DMS79 (cell line): ENCODE measurements around the gene CPEB1.
"Not testable (repeated sequence)": the region's sequence is repeated elsewhere in the genome, so short reads cannot be mapped to it uniquely, and the experiment has no call there.

Source experiments
- DNase-seq: peaks from one replicate; lab custom pipeline; 2025; lab: John Stamatoyannopoulos, UW

The CPEB1 gene

DNA sequence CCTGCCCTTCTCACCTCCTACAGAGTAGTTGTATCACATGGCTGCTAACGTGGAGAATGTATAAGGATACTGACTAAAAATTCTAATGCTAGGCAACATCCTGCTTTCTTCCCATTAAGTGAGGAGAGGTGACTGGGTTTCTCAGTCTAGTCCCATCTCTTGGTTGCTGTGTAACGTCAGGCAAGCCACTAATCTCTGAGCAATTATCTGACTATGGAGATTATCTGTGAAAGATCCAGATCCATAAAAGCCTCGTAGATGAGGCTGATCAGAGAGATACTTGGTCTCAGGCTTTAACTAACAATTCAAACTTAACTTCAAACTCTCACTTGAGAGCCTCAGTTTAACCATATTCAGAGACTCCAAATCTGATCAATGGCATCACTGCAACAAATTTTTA, 102.2 kb downstream of the CPEB1 start:
- DNase-seq, result no peak

DNA sequence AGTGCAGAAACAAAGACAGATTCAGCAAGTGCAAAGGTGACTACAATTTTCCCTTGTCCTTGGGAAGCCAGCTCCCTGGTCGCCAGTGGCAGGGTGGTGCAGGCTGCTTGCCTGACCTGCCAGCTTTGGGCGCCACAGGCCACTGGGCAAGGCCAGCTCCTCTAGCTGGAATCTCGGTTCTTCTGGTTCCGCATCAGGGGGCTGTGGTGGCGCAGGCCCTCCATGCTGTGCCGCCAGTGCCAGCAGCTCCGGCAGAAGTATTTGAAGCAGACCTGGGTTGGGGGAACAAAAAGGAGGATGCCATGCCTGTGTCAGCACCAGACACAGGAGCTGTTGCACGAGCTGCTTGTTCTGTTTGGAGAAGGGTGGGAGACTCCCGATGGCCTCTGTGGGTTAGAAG, 102.7 kb downstream of the CPEB1 start:
- no peak for DNase-seq

DNA sequence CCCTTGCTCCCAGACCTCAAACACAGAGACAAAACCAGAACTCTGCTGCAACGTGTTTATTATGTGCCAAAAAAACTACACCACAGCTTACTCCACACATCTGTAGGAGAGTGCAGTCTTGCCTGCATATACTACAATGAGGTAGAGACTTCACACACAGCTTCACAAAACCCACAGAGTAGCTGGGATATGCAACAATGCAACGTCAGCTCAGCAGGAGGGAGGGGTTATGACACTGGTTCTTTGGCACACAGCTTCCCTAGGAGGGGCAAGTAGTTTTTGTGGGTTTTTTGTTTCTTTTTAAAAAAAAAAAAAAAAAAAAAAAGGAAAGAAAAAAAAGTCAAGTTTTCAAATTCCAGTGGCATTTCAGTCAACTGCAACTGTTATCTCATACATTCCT, 104.0 kb downstream of the CPEB1 start:
- DNase-seq, result no peak

DNA sequence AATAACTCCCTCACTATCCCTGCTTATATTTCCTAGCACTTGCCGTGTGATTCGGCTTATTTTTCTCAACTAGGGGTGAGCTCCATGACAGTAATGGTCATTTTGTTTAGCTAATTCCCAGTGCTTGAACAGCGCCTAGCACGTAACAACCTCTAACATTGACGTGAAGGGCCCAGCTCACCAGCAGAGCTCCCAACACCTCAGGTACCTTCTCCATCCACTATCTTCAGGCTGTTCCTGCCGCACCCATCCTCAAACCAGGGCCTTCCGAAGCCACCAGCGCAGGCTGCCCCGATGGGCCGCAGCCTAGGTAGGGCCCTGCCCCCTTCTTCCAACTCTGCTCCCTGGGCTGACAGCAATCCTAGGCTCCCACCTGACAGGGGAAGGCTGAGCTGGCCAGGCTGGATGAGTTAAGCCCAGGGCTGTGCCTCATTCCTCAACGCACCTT, 106.2 kb downstream of the CPEB1 start:
- no peak for DNase-seq

DNA sequence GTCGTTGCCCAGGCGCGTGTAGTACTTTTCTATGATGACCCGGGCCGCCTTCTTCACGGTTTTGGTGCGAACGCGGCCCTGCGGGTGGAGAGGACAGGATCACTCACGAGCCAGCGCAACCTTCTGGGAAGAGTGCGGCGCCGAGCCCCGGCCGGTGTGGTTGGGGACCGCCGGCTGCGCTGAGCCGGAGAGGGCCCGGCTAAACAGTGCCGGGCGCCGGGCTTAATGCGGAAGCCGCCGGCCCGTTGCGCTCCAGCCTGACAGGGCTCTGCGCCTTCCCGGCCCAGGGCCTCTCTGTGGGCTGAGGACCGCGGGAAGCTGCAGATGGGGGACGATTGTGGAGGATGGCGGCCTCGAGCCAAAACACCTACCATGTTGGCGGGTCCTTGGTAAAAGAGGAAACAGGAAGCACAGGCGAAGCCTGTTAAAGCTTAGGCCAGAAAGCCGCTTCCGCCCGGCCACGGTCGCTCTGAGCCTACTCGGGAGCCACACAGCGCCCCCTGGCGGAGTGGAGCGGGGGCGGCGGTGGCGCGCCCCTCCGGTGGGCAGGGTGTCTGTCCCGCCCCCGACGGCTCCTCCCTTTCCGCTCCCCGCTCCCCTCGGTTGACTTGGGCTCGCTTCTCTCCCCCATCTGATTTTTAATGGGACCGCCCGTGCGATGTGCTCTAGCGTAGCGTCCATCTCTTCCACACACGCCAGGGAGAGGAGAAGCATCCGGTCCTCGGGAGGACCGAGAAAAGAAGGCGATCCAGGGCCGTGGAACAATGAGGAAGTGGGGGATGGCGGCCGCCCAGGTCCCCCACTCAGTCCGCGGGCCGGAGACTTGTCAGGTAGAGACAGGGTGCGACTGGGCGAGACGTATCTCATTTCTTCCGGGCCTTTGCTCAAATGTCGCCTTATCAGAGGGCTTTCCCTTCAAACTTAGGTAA, 106.8 kb downstream of the CPEB1 start, which contains the start of gene RPS17:
RPS17 (minus strand) TSS at position 403 of the 929 bp plus-strand sequence; CDS start at position 374, 29 bp downstream.
- DNase-seq, result no peak

DNA sequence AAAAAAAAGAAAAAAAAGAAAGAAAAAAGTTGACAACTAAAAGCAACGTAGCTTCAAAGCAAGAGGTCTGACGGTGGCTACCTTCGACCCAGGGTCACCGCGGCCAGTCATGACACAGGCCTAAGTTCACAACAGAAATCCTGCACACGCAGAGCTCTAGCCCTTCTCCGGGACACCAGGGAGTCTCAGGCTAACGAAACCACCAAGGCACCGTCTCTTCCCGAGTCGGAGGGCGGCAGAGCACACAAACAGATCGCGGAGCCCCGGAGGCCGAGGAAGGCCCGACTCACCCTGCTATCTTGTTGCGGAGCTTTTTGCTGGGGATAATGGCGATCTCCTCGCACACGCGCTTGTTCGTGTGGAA, 107.5 kb downstream of the CPEB1 start:
- no peak for DNase-seq

DNA sequence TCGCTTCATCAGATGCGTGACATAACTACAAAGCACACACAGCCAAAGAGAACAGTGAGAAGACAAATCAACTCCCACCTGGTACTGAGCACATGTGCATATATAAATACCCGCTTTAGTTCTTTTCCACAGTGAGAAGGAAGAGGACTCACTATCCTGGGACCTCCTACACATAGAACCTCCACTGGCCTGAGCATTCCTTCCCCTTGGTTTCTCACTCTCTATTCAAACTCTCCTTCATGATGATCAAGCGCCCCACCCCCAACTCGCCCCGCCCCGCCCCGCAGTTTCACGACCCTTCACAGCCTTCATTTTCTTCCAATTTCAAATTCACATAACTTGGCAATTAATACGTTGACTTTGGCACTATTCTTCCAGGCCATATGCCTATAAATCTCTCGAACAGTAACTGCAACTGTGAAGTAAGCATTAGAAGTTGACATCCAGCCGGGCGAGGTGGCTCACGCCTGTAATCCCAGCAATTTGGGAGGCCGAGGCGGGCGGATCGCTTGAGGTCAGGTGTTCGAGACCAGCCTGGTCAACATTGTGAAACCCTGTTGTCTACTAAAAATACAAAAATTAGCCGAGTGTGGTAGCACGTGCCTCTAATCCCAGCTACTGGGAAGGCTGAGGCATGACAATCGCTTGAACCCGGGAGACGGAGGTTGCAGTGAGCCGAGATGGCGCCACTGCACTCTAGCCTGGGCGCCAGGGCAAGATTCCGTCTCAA, 108.0 kb downstream of the CPEB1 start:
- DNase-seq, result no peak

DNA sequence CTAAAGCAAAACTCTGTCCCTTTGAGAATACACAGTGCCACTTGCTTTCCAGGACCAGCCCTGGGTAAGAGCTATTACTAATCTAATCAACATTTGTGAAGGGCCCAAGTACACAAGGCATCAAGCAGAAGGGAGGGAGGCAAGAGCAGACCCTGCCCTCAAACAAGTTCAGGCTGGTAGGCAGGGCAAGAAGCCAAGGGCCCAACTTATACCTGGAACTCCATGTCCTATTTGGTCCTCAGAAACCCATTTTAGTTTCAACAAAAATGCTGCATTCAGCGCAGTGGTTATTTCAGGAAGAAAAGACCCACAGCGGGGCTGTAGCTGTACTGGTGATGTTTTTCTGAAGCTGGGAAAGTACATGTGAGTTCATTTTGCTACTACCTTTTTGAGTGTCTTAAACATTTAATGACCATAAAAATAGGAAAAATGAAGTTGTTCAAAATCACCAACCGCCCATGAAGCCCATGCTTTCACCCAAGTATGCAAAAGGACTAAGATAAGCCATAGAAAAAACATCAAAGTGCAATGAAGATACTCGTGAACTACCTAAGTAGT, 109.7 kb downstream of the CPEB1 start:
- DNase-seq, result no peak

DNA sequence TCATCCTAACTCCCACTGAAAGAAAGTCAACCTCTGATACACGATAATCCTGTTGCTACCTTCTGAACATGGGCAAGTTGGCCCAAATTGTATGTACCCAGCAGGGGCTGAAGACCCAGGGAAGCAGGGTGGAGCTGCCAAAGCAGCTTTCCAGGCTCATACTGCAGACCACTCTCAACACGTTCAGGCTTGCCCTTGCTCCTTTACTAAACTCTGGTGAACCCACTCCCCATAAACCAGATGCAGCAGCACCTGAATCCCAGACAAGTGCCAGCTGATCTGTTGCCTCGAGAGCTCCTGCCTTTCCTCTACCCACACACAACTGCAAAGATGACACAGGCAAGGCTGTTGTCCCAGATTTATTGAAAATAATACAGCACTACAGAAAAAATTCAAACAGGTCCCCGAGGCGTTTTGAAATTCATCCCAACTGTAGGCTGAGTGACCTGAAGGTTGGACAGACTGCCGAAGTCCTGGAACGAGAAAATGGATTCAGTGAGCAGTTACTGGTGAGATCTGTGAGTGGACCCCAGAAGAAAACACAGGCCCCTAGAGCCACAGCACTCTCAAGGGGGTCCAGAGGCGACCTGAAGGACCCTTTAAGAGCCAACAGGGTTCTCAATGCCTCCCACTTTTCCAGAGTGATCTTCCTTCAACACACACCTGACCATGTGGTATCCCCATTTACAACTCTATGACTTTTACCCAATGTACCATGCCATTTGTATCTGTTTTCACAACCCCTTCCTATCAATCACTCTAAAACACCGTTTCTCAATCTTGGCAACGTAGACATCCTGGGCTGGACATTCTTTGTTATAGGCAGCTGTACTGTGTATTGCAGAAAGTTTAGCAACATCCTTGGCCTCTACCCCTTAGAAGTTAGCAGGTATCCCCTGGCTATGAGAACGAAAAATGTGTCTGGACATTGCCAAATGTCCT, 110.5 kb downstream of the CPEB1 start:
- no peak for DNase-seq

DNA sequence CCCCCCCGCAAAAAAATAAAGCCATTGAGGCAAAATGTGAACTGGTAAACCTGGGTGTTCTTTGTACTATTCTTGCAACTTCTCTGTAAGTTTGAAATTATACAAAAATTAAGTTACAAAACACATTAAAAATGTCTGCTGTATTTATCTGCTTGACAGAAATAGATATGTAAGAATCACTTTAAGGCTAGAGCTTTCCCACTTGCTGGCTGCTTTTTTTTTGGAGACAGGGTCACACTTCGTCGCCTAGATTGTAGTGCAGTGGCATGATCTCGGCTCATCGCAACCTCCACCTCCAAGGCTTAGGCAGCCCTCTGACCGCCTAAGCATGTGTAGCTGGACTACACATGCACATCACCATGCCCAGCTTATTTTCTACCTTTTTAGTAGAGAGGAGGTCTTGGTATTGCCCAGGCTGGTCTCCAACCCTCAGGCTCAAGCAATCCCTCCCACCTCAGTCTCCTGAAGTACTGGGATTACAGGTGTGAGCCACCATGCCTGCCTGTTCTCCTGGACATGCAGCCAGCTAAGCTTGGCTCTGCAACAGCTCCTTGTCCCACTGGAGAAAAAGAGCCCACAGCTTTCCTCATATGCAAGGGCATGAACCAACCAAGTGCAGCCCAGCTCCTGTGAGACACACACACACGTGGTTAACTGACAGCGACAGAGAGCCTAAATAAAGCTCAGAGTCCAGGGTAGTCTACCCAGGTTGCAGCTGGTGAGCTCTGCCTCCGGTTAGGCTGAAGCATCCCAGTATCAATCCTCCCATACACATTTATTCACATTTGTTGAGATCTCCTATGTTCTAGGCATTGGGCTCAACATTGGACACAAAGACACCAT, 111.4 kb downstream of the CPEB1 start:
- no peak for DNase-seq

DNA sequence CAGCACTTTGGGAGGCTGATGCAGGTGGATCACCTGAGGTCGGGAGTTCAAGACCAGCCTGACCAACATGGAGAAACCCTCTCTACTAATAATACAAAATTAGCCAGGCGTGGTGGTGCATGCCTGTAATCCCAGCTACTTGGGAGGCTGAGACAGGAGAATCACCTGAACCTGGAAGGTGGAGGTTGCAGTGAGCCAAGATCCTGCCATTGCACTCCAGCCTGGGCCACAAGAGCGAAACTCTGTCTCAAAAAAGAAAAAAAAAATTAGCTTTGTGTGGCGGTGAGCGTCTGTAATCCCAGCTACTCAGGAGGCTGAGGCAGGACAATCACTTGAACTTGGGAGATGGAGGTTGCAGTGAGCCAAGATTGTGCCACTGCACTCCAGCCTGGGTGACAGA, 112.0 kb downstream of the CPEB1 start:
- DNase-seq, result not testable (repeated sequence)

DNA sequence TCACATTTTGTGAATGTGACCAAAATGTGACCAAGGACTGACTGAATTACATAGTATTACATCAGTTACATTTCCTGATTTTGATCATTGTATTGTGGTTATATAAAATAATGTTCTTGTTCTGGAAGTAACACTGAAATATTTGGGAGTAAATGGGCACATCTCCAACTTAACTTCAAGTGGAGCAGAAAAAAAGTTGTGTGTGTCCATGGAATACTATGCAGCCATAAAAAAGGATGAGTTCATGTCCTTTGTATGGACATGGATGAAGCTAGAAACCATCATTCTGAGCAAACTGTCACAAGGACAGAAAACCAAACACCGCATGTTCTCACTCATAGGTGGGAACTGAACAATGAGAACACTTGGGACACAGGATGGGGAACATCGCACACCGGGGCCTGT, 112.7 kb downstream of the CPEB1 start:
- not testable (repeated sequence) for DNase-seq

DNA sequence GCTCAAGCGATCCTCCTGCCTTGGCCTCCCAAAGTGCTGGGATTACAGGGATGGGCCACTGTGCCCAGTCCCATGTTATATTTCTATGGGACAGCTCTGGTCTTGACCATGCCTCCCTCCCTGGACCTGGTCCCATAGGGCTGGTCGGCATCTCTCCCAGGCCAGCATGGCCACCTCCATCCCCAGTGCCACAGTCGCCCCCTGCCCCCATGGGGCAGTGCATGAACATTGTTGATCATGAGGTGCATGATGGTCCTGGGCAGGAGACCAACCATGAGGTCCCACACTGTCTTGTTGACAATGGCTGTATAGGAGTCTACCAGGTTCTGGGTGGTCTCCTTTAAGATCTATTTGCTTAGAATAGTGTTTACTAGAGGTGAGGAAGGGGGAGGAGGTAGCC, 113.4 kb downstream of the CPEB1 start:
- DNase-seq, result no peak

DNA sequence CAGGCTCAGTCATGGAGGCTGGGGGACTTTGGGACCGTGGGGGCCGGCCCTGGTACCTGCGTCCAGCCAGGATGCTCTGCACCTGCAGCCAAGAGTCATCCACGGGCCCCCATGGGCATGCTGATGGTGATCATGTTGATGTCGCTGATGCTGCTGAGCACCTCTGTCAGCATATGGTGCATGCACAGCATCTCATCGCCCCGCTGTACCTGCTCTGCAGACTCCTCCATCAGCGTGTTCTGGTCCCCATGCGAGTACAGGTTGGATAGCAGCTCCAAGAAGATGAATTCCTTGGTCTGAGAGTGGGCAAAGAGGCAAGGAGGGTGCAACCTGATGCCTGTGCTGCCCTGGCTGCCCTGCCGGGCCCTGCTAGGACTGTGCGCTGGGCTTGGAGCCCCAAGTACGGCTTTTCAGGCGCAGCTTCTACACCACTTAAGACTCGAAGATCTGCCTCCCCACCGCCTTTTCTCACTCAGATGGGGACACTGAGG, 114.1 kb downstream of the CPEB1 start:
- DNase-seq, result no peak

DNA sequence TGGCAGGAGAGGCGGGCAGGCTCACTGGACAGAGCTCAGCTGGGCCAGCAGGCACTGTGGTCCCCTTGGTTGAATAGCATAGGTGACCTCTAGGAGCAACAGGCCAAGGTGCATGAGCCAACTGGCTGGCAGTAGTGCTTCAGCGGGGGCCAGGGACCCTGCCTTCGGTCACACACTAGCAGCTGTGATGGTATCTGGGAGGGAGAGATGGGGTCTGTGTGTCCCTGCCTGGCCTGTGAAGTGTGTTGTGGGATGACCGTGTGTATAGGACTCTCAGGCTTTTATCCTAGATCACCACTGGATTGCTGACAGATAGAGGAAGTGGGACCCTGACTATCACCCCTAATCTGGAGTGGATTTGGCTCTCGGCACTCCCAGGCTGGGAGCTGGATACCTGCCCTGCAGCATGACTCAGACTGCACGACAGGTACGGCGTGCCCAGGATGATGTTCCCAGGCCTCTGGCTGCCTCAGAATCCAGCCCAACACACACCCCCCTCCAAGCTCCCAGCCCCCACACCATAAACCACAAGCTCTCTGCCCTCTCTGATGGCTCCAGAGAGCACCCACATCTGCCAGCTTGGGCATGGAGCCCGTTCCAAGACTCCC, 114.7 kb downstream of the CPEB1 start:
- no peak for DNase-seq

DNA sequence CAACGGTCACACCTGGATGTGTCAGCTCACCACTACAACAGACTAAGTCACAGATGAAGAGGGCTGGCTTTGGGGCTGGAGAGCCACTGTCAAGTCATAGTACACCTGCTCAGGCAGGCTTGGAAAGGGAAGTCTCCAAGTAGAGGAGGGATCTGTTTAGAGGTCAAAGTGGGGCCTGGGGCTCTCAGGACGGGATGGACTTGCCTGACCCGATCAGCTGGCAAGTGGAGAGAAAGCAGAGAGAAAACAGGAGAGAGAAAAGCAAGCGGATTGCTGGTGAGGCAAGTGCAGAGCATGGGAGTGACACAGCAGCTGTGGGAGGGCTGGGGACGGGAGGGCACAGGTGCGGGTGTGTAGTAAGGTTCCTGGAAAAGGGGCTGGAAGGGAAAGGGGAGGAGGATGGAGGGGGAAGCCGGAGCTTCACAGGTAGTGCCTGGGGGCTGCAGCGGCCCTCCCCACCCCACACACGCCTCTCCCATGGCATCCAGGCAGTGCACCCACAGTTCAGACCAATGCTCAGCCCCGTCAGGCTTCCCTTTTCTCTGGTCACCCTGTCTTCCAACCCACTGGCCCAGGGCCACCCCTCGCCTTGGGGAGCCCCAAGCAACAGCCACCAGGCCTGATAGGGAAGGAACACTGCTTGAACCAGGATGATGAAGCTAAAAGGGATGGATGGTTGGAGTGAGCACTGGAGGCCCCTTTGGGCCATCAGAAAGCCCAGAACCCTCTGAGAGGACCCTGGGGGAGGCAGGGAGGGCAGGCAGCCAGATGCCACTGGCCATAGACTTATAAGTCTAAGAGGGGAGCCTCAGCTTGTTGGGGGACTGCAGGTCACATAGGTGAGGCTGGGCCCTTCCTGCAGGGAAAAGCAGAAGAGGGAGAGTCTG, 115.4 kb downstream of the CPEB1 start:
- no peak for DNase-seq

DNA sequence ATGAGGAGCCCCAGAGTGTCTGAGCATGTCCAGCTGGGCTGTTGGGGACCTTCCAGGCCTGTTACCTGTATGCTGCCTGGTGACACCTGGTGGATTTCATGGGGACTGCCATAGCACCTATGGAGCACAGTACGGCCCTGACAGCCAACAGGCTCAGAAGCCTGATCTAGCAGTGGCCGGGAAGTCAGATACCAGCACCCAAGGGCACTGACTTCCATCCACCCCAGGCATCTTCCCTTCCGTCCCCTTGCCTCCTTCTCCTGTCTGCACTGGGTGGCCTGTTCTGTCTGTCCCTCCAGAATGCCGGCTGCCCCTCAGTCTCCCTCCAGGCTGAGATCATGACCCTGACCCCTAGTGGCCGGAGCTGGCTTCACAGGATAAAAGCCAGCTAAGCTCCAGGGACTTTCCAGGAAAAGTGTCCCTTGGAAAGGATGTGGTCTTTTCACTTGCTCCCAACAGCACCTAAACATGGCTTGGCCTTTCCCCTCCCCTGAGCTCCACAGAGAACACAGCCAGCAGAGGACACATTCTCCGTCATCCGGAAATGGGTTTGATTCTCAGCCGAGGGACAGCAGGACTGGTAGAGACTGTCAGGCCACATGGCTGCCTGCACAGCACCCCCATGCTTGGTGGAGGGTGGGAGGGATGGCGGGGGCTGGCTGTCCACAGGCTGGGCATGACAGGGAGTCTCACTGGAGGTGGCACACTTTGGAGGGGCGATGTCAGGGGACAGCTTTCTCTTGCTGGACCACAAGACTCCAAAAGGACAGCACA, 116.4 kb downstream of the CPEB1 start:
- no peak for DNase-seq

DNA sequence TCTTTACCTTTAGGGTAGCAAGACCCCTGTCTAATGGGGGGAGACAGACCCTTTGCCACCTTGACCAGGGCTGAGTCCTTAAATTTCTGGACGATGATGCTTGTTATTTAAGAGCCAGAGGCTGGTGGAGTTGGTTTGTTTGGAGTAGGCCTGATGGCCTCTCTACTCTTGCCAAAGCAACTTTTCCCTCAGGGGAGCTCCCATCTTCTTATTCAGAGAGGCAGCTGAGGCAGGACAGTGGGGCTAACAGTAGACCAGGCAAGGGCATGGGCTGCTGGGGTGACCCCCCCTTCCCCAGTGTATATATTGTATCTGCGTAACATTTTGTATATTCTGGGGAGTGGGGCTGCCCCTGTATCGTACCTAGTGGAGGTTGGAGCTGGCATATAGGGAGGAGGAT, 117.2 kb downstream of the CPEB1 start:
- no peak for DNase-seq
